H9 (cell line): Measurements from ENCODE around the gene MAL. TPM values are rescaled to one million over a fixed set of nuclear protein-coding genes. Genes with fewer than 3 reads are reported as not detected.
A peak's percentile ranks its signal among the peaks of the same experiment; 100 is the strongest.

ENCODE experiments used
- DNase-seq: peaks from one replicate; pipeline ENCODE4 v3.0.0-alpha.2; 2017
- H2AFZ ChIP-seq: one replicate; pipeline ENCODE4 v1.6.1; 2013; ENCODE audit warnings: mild to moderate bottlenecking, low read length, control low read depth, moderate library complexity
- H2AK5ac ChIP-seq: 2 replicates; pipeline ENCODE4 v1.6.1; 2013; ENCODE audit warnings: low read length, control low read depth, mixed read lengths; ENCODE audit not compliant: insufficient read length
- H2BK120ac ChIP-seq: one replicate; pipeline ENCODE4 v1.6.1; 2013; ENCODE audit warnings: low read depth, mild to moderate bottlenecking, low read length, control low read depth, inconsistent platforms; ENCODE audit not compliant: poor library complexity, severe bottlenecking
- H2BK12ac ChIP-seq: 2 replicates; pipeline ENCODE4 v1.6.1; 2013; ENCODE audit warnings: low read length, control low read depth, mixed read lengths, low read depth; ENCODE audit not compliant: insufficient read length
- H2BK15ac ChIP-seq: 2 replicates; pipeline ENCODE4 v1.6.1; 2013; ENCODE audit warnings: low read depth, low read length, control low read depth
- H2BK20ac ChIP-seq: one replicate; pipeline ENCODE4 v1.6.1; 2013; ENCODE audit warnings: low read depth, mild to moderate bottlenecking, low read length, control low read depth, inconsistent platforms; ENCODE audit not compliant: poor library complexity, severe bottlenecking
- H2BK5ac ChIP-seq: 2 replicates; pipeline ENCODE4 v1.6.1; 2013; ENCODE audit warnings: low read length, control low read depth, mixed read lengths; ENCODE audit not compliant: insufficient read length
- H3K14ac ChIP-seq: 2 replicates; pipeline ENCODE4 v1.6.1; 2013; ENCODE audit warnings: low read length, control low read depth; ENCODE audit not compliant: insufficient read depth
- H3K18ac ChIP-seq: 2 replicates; pipeline ENCODE4 v1.6.1; 2013; ENCODE audit warnings: low read depth, mild to moderate bottlenecking, mixed read lengths, low read length, control low read depth; ENCODE audit not compliant: insufficient read length
- H3K23ac ChIP-seq: 2 replicates; pipeline ENCODE4 v1.6.1; 2013; ENCODE audit warnings: low read length, control low read depth, mixed read lengths, low read depth; ENCODE audit not compliant: insufficient read length
- H3K23me2 ChIP-seq: 2 replicates; pipeline ENCODE4 v1.6.1; 2013; ENCODE audit warnings: low read depth, mild to moderate bottlenecking, mixed read lengths, low read length, control low read depth; ENCODE audit not compliant: insufficient read length, poor library complexity, severe bottlenecking
- H3K27ac ChIP-seq: 2 replicates; pipeline ENCODE4 v1.5.1; 2013; ENCODE audit warnings: low read length, control low read depth, mixed read lengths, low read depth; ENCODE audit not compliant: insufficient read length
- H3K27me3 ChIP-seq: 2 replicates; pipeline ENCODE4 v1.6.1; 2013; ENCODE audit warnings: low read length, control low read depth, inconsistent platforms; ENCODE audit not compliant: insufficient read depth
- H3K4ac ChIP-seq: 2 replicates; pipeline ENCODE4 v1.6.1; 2013; ENCODE audit warnings: low read depth, mild to moderate bottlenecking, control low read depth, inconsistent platforms, low read length, moderate library complexity
- H3K4me1 ChIP-seq: 2 replicates; pipeline ENCODE4 v1.6.1; 2013; ENCODE audit warnings: low read length, control low read depth, inconsistent platforms; ENCODE audit not compliant: insufficient read depth
- H3K4me2 ChIP-seq: 2 replicates; pipeline ENCODE4 v1.6.1; 2013; ENCODE audit warnings: low read length, control low read depth, mixed read lengths; ENCODE audit not compliant: insufficient read length, insufficient read depth
- H3K56ac ChIP-seq: 2 replicates; pipeline ENCODE4 v1.6.1; 2013; ENCODE audit warnings: low read depth, mild to moderate bottlenecking, mixed read lengths, low read length, control low read depth; ENCODE audit not compliant: insufficient read length
- H3K79me1 ChIP-seq: 2 replicates; pipeline ENCODE4 v1.6.1; 2013; ENCODE audit warnings: low read depth, mild to moderate bottlenecking, moderate library complexity, low read length, control low read depth, inconsistent platforms; ENCODE audit not compliant: insufficient read depth, poor library complexity, severe bottlenecking
- H3K79me2 ChIP-seq: 2 replicates; pipeline ENCODE4 v1.6.1; 2013; ENCODE audit warnings: low read length, control low read depth, inconsistent platforms; ENCODE audit not compliant: insufficient read depth
- H3K9ac ChIP-seq: 2 replicates; pipeline ENCODE4 v1.6.1; 2013; ENCODE audit warnings: low read length, control low read depth, mixed read lengths; ENCODE audit not compliant: insufficient read length; ENCODE audit errors: extremely low read depth
- H3K9me3 ChIP-seq: one replicate; pipeline ENCODE4 v1.6.1; 2013; ENCODE audit warnings: low read depth, low read length, inconsistent platforms; ENCODE audit not compliant: control insufficient read depth
- H3T11ph ChIP-seq: one replicate; pipeline ENCODE4 v1.6.1; 2013; ENCODE audit warnings: mild to moderate bottlenecking, low read length, control low read depth, inconsistent platforms
- H4K20me1 ChIP-seq: one replicate; pipeline ENCODE4 v1.6.1; 2013; ENCODE audit not compliant: control insufficient read depth, insufficient read length, insufficient read depth
- H4K5ac ChIP-seq: 2 replicates; pipeline ENCODE4 v1.6.1; 2013; ENCODE audit warnings: low read depth, mild to moderate bottlenecking, mixed read lengths, low read length, control low read depth; ENCODE audit not compliant: insufficient read length
- H4K8ac ChIP-seq: replicated peaks from 2 replicates; pipeline ENCODE4 v1.6.1; 2013; ENCODE audit warnings: low read length, control low read depth, mixed read lengths, low read depth; ENCODE audit not compliant: insufficient read length
- H4K91ac ChIP-seq: 2 replicates; pipeline ENCODE4 v1.6.1; 2013; ENCODE audit warnings: low read depth, mild to moderate bottlenecking, moderate library complexity, mixed read lengths, low read length, control low read depth; ENCODE audit not compliant: insufficient read length
- H3K27ac Mint-ChIP-seq, 3 experiments: 2 replicates in 2 of 3; 3 replicates in 1 of 3; pipeline ENCODE4 v1.8.0; 2020 to 2021; ENCODE audit warnings: mixed read lengths in 3 of 3, mild to moderate bottlenecking in 1 of 3, moderate library complexity in 1 of 3
- H3K27me3 Mint-ChIP-seq: 2 replicates; pipeline ENCODE4 v1.8.0; 2021; ENCODE audit warnings: low read depth, mild to moderate bottlenecking, moderate library complexity, mixed read lengths
- H3K36me3 Mint-ChIP-seq, 3 experiments: 2 replicates in 2 of 3; 3 replicates in 1 of 3; pipeline ENCODE4 v1.8.0; 2020 to 2021; ENCODE audit warnings: low read depth in 3 of 3, mixed read lengths in 3 of 3; ENCODE audit not compliant: insufficient read depth in 1 of 3
- H3K4me1 Mint-ChIP-seq, 2 experiments: 2 replicates each; pipeline ENCODE4 v1.8.0; 2020; ENCODE audit warnings: mixed read lengths in 2 of 2
- H3K4me3 Mint-ChIP-seq, 2 experiments: 2 replicates in 1 of 2; 3 replicates in 1 of 2; pipeline ENCODE4 v1.8.0; 2020 to 2021; ENCODE audit warnings: mild to moderate bottlenecking in 2 of 2, mixed read lengths in 2 of 2, moderate library complexity in 1 of 2
- H3K9me3 Mint-ChIP-seq, 2 experiments: 2 replicates in 1 of 2; 3 replicates in 1 of 2; pipeline ENCODE4 v1.8.0; 2020; ENCODE audit warnings: mild to moderate bottlenecking in 2 of 2, mixed read lengths in 2 of 2, moderate library complexity in 1 of 2
- CTCF ChIP-seq: fragments of 200-600 bp; sonication (generic); conservative IDR thresholded peaks from 3 replicates; pipeline ENCODE4 v1.8.0; 2021; ENCODE audit warnings: antibody characterized with exemption, mild to moderate bottlenecking
- WGBS: extraction: QIAGEN DNeasy Blood & Tissue Kit; methylation state at CpG from one replicate; pipeline ENCODE4 v1.1.7; 2013; ENCODE audit warnings: missing lambda C conversion rate, low lambda C conversion rate, mixed read lengths; ENCODE audit not compliant: insufficient read length; ENCODE audit errors: extremely low coverage; 5-methylcytosine and 5-hydroxymethylcytosine counted together
- total RNA-seq: library from RNA; stranded (reverse); gene quantifications from 2 replicates; pipeline ENCODE4 v1.2.1, GENCODE V29; 2021

MAL gene
- total RNA-seq, 1 experiment from 2014 or later: not detected

- H3K36me3 Mint-ChIP-seq: no peaks in the 10 kb centered on the region
- no peaks in the 10 kb centered on the region for H3K79me1 ChIP-seq
- no peak overlapping the region for H2BK5ac ChIP-seq
- peak overlapping the region; percentile 39 for H3K4me2 ChIP-seq
- H3K79me2 ChIP-seq: no peaks in the 10 kb centered on the region
- no peak overlapping the region for H2BK20ac ChIP-seq
- H2AFZ ChIP-seq: peak overlapping the region; percentile 91
- no peak overlapping the region for H2BK15ac ChIP-seq
- no peak; the same call in 2 of the 3 replicates for TF ChIP-seq CTCF
- no peak overlapping the region for H3K27ac ChIP-seq
- no peaks in the 10 kb centered on the region for H3K9me3 Mint-ChIP-seq
- no peaks in the 10 kb centered on the region for H3K27me3 ChIP-seq
- H4K91ac ChIP-seq: no peak overlapping the region
- no peak for DNase-seq
- H3K27me3 Mint-ChIP-seq: peaks cover 11% of the 10 kb centered on the region
- no peak overlapping the region for H3K4ac ChIP-seq
- no peaks in the 10 kb centered on the region; the same call in 1 of the 2 replicates for H3K4me1 ChIP-seq
- H3K23ac ChIP-seq: no peak overlapping the region
- H3K9me3 ChIP-seq: no peaks in the 10 kb centered on the region
- peak overlapping the region in 1 of 3 experiments; percentile 45; a peak in 1 of 7 replicates for H3K27ac Mint-ChIP-seq
- H3K14ac ChIP-seq: no peak overlapping the region
- H4K5ac ChIP-seq: no peak overlapping the region
- H3K56ac ChIP-seq: no peak overlapping the region
- H2BK12ac ChIP-seq: no peak overlapping the region
- H4K8ac ChIP-seq: no peak overlapping the region
- no peak overlapping the region for H3T11ph ChIP-seq
- H3K4me1 Mint-ChIP-seq: peaks cover 16 to 22% of the 10 kb centered on the region in 2 experiments
- H2BK120ac ChIP-seq: no peak overlapping the region
- H3K23me2 ChIP-seq: no peaks in the 10 kb centered on the region
- H2AK5ac ChIP-seq: no peak overlapping the region
- peak overlapping the region in 1 of 2 experiments; percentile 12; a peak in 2 of 5 replicates for H3K4me3 Mint-ChIP-seq
- no peak overlapping the region for H3K18ac ChIP-seq
- no peak overlapping the region for H3K9ac ChIP-seq
- WGBS: no CpG with 5 or more reads among the region's 11 CpGs
- H4K20me1 ChIP-seq: no peaks in the 10 kb centered on the region
Observed at GRCh38 chr2:95062242-95063085, 37.0 kb downstream of the MAL start.
